Superior temporal gyrus (tissue), 1 donor: ENCODE measurements around the gene ANAPC10.
"Not testable (repeated sequence)": the region's sequence is repeated elsewhere in the genome, so short reads cannot be mapped to it uniquely, and the experiment has no call there.

Experiments
- DNase-seq: peaks from one replicate; pipeline ENCODE4 v3.0.0-alpha.2; 2016; ENCODE audit errors: extremely low spot score

The ANAPC10 gene

GRCh38 chr4:145003675-145004074 is 94.3 kb downstream of the ANAPC10 start:
- DNase-seq = no peak

- DNase-seq = no peak
These were observed 96.4 kb downstream of the ANAPC10 start for GRCh38 chr4:145001635-145002034.

- not testable (repeated sequence) for DNase-seq
These were observed 97.3 kb downstream of the ANAPC10 start for GRCh38 chr4:145000656-145001055.

GRCh38 chr4:144989306-144989705 is 108.7 kb downstream of the ANAPC10 start:
- DNase-seq = no peak

GRCh38 chr4:144985531-144985930 is 112.5 kb downstream of the ANAPC10 start:
- no peak for DNase-seq

- DNase-seq = no peak
These were observed 113.0 kb downstream of the ANAPC10 start for GRCh38 chr4:144985014-144985413.

- DNase-seq = no peak
These were observed 113.8 kb downstream of the ANAPC10 start for GRCh38 chr4:144984241-144984640.

GRCh38 chr4:144975718-144976117 is 122.3 kb downstream of the ANAPC10 start:
- DNase-seq = no peak

GRCh38 chr4:144970597-144970996 is 127.4 kb downstream of the ANAPC10 start:
- DNase-seq = peak; percentile 17

- no peak for DNase-seq
These were observed 128.2 kb downstream of the ANAPC10 start for GRCh38 chr4:144969821-144970220.

- no peak for DNase-seq
These were observed 129.4 kb downstream of the ANAPC10 start for GRCh38 chr4:144968606-144969005.

- no peak for DNase-seq
These were observed 130.8 kb downstream of the ANAPC10 start for GRCh38 chr4:144967161-144967560.

- no peak for DNase-seq
These were observed 135.7 kb downstream of the ANAPC10 start for GRCh38 chr4:144962300-144962699.

GRCh38 chr4:144955104-144955503 is 142.9 kb downstream of the ANAPC10 start:
- DNase-seq = no peak

GRCh38 chr4:144954230-144954629 is 143.8 kb downstream of the ANAPC10 start:
- DNase-seq = no peak

GRCh38 chr4:144948421-144948820 is 149.6 kb downstream of the ANAPC10 start:
- DNase-seq = no peak

- DNase-seq = no peak
These were observed 150.0 kb downstream of the ANAPC10 start for GRCh38 chr4:144948009-144948408.
